HFFc6 (cell line): Measurements from ENCODE around the gene PARP15. TPM values are rescaled to one million over a fixed set of nuclear protein-coding genes. Genes with fewer than 3 reads are reported as not detected.

Source experiments
- DNase-seq: peaks from one replicate; pipeline ENCODE4 v3.0.0-alpha.2; 2018
- H3K27ac Mint-ChIP-seq: 2 replicates; pipeline ENCODE4 v1.8.0; 2020; ENCODE audit warnings: mild to moderate bottlenecking, mixed read lengths
- H3K27me3 Mint-ChIP-seq: 2 replicates; pipeline ENCODE4 v1.8.0; 2021; ENCODE audit warnings: mild to moderate bottlenecking, moderate library complexity, mixed read lengths; ENCODE audit not compliant: insufficient read depth
- H3K36me3 Mint-ChIP-seq: 2 replicates; pipeline ENCODE4 v1.8.0; 2021; ENCODE audit warnings: low read depth, mixed read lengths
- H3K4me1 Mint-ChIP-seq: 2 replicates; pipeline ENCODE4 v1.8.0; 2020; ENCODE audit warnings: low read depth, mixed read lengths
- H3K4me3 Mint-ChIP-seq: 2 replicates; pipeline ENCODE4 v1.8.0; 2020; ENCODE audit warnings: mild to moderate bottlenecking, moderate library complexity, mixed read lengths
- H3K9me3 Mint-ChIP-seq: 2 replicates; pipeline ENCODE4 v1.8.0; 2020; ENCODE audit warnings: mild to moderate bottlenecking, mixed read lengths
- CTCF ChIP-seq: fragments of 200-600 bp; sonication (generic); IDR thresholded peaks from 2 replicates; pipeline ENCODE4 v1.5.0; 2021; ENCODE audit warnings: antibody characterized with exemption, mild to moderate bottlenecking
- total RNA-seq, 6 experiments: library from RNA; stranded (reverse); fragmentation: NEBNext Ultra II Directional; extraction: Animal tissue kit (Norgen Biotek cat#: 25700); gene quantifications; 2 replicates in 1 of 6; 3 replicates in 5 of 6; pipeline ENCODE4 v1.2.3, GENCODE V29; 2021

Gene PARP15
- total RNA-seq, 6 experiments from 2014 or later, result not detected

GRCh38 chr3:122586098-122586497, 8.6 kb downstream of the PARP15 start:
- no peak for DNase-seq
- no peak overlapping the region for H3K4me3 Mint-ChIP-seq
- TF ChIP-seq CTCF, result no peak
- peaks cover 15% of the 10 kb centered on the region for H3K36me3 Mint-ChIP-seq
- no peak overlapping the region for H3K27ac Mint-ChIP-seq
- no peaks in the 10 kb centered on the region; the same call in 1 of the 2 replicates for H3K27me3 Mint-ChIP-seq
- peaks cover 30% of the 10 kb centered on the region for H3K9me3 Mint-ChIP-seq
- no peaks in the 10 kb centered on the region for H3K4me1 Mint-ChIP-seq

GRCh38 chr3:122586773-122587485, 9.5 kb downstream of the PARP15 start:
- Mint-ChIP-seq H3K9me3 (peaks cover 21% of the 10 kb centered on the region), H3K4me3 (no peak overlapping the region), H3K36me3 (peaks cover 7% of the 10 kb centered on the region), H3K27ac (no peak overlapping the region), H3K27me3 (peaks cover 2% of the 10 kb centered on the region; the same call in 1 of the 2 replicates), H3K4me1 (no peaks in the 10 kb centered on the region)
- no peak for DNase-seq
- no peak for TF ChIP-seq CTCF

- DNase-seq, result no peak
- Mint-ChIP-seq H3K27me3 (peaks cover 2% of the 10 kb centered on the region; the same call in 1 of the 2 replicates), H3K4me1 (no peaks in the 10 kb centered on the region), H3K36me3 (peaks cover 1% of the 10 kb centered on the region), H3K4me3 (no peak overlapping the region), H3K27ac (no peak overlapping the region), H3K9me3 (peaks cover 15% of the 10 kb centered on the region)
- no peak for TF ChIP-seq CTCF
Measured at GRCh38 chr3:122587572-122587971, 10.1 kb downstream of the PARP15 start.

GRCh38 chr3:122589297-122589696, 11.8 kb downstream of the PARP15 start:
- Mint-ChIP-seq H3K4me1 (no peaks in the 10 kb centered on the region), H3K4me3 (no peak overlapping the region), H3K27ac (no peak overlapping the region), H3K9me3 (no peaks in the 10 kb centered on the region; the same call in 1 of the 2 replicates), H3K36me3 (no peaks in the 10 kb centered on the region), H3K27me3 (peaks cover 4% of the 10 kb centered on the region; the same call in 1 of the 2 replicates)
- no peak for TF ChIP-seq CTCF
- no peak for DNase-seq

- DNase-seq, result no peak
- no peak for TF ChIP-seq CTCF
- no peaks in the 10 kb centered on the region for H3K4me1 Mint-ChIP-seq
- no peaks in the 10 kb centered on the region for H3K9me3 Mint-ChIP-seq
- no peak overlapping the region for H3K27ac Mint-ChIP-seq
- no peak overlapping the region for H3K4me3 Mint-ChIP-seq
- no peaks in the 10 kb centered on the region for H3K36me3 Mint-ChIP-seq
- H3K27me3 Mint-ChIP-seq, result peaks cover 7% of the 10 kb centered on the region
Measured at GRCh38 chr3:122590610-122591009, 13.2 kb downstream of the PARP15 start.
